HG02763 (cell line): ENCODE measurements around the gene NDOR1.

Experiments
- ATAC-seq: cut with Tn5 transposase; IDR thresholded peaks from one replicate; pipeline ENCODE4 v1.9.1; 2021; ENCODE audit warnings: mild to moderate bottlenecking, moderate library complexity; ENCODE audit not compliant: unreplicated experiment

NDOR1 gene

DNA sequence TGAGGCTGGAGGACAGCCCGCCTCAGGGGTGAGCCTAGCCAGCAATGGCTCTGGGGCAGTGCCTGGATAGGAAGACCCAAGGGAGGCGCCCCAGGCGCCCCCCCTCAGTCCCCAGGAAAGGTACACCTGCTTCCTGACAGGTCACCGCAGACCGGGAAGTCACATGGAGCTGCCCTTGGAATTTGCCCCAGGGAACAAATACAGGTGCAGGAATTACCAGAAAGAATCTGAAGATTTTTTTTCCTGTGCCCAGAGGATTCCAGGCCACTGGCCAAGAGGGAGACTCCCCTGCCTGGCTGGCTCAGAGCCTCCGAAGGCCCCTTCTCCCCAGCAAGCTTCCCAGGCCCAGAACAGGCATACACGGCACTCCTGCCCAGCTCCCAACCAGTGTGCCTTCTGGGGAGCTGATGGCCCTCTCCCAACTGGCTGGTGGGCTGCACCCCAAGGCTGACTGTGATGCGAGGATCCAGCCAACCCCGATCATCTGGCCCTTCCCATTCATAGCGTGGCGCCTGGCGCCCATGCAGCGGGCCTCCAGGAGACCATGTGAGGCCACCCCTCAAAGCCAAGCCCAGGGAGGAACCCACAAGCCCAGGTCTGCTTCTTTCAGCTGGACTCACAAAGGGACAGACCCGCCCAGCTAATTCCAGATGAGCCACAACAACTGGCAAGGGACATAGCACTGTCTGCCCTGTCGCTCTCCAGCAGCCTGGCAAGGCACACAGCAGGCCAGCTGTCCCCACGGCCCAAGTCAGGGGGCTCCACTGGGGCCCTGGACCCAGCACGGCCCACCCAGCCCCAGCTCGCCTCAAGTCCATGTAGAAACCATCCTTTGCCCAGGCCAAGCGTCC is 7.2 kb upstream of the NDOR1 start:
- ATAC-seq: no peak

DNA sequence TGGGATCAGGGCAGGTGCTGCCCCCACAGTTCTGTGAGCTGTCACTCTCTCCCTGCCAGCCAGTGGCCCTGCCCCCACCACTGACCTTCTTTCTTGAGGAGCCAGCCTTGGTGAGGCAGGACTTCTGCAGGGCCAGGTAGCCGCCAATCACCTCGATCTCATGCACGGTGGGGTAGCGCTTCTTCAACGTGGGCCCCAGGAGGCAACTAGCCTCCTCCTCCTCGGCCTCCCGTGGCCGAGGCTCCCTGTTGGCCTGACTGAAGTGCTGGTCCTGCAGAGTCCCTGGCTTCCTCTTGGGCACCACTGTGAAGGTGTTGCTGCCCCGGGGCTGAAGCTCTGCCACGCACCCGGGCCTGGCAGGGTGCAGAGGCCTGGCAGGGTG is 6.6 kb upstream of the NDOR1 start:
- ATAC-seq: no peak

DNA sequence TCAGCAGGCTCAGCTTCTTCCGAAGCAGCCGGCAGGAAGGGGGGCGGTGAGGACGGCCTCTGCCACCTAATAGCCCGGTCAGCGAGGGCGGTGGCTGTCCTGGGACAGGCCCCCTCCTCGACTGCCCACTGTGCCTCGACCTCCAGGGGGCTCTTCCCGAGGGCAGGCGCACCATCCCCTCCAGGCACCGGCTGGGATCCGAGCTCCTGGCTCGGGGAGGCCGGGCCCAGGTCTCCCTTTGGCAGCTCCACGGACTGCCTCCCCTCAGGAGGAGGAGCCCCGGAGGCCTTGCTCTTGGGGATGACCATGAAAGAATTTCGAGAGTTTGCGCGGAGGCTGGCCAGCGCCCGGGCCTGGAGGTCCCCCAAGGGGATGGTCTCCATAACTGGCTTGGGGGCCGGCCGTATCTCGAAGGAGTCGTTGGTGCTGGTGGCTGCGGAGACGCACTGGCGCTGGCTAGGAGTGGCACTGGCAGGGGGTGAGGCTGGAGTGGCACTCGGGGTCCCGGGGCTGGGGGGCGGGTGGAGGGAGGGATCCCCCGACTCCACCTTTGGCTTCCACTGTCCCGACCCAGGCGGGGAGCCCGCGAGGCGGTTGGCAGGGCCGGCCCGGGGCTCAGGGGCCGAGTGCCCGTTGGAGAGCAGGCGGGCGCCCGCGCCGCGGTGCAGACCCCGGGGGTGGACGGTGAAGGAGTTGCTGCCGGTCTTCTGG is 5.9 kb upstream of the NDOR1 start:
- ATAC-seq: no peak

DNA sequence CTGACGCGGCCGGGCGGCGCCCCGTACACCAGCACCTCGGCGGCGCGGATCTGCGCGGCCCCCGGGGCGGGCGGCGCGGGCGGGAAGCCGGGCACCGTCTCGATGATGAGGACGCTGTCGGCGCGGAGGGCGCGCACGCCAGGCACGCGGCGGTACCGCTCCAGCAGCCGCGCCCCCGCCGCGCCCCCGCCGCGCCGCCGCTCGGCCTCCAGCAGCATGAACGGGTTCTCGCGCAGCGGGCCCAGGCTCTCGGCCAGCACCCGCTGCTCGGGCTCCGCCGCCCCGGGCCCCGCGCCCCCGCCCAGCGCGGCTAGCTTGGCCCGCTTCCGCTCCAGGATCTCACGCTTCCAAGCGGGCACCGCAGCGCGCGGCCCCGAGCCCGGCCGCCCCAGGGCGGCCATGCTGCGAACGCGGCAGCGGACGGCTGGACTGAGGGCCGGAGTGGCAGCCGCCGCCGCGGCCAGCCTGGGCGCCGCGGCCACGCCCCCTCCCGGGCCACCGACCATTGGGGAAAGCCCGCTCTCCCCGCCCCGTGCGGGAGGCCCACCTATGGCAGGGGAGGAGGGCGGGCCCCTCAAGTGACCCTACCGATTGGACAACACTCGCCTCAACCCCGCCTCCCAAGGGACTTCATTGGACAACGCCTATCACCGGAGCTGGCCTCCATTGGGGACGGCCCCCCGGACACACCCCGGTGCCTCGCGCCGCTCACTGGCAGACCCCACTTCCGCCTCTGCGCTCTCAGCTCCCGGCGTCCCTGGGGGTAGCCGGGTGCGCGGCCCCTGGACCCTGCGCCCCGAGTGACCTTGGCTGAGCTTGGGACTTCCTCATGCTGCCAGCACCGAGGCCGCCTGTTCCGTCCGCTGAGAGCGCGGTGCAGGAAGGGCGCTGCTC is 4.9 kb upstream of the NDOR1 start, which contains the start of gene TPRN:
Gene TPRN, minus strand, starts transcription at position 431 of the 894 bp plus-strand sequence. Its CDS starts 30 bp downstream, at position 401.
- peak; percentile 86 for ATAC-seq

DNA sequence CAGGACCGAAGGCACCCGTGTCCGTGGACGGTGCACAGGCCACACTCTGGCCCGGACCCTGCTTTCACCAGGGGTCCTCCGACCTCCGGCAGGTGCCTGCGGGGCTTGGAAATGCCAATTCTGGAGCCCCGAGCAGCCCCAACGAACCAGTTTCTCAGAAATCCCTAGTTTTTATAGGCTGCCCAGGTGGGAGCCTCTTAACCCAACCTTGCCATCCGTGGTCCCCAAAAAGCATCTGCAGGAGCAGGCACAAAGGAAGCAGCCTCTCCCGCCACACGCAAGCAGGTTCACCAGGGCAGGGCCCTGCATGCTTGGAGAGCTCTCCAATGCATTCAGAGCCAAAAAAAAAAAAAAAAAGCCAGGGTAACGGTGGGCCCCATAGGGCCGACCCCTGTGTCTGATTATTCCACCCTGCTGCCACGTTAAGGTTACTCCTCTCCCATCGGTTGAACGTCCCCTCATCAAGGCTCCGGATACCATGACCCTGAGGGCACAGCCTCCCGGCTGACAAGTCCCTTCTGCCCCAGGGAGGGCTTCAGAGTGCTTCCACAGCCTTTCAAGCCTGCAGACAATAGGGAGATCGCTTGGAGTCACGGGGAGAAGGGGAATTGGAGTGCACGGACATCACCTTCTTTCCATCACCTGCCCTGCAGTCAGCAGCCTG is 4.2 kb upstream of the NDOR1 start:
- no peak for ATAC-seq

DNA sequence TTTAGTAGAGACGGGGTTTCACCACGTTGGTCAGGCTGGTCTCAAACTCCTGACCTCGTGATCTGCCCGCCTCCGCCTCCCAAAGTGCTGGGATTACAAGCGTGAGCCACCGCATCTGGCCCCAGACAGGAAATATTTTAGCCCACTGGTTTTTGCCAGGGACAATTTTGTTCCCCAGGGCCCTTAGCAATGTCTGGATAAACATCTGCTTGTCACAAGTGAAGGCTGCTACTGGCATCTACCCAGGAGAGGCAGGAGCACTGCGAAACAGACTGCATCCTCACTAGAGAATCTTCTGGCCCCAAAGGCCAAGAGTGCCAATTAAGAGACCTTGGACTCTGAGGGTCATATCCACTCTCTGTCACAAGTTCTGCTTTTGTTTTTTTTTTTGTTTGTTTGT is 2.5 kb upstream of the NDOR1 start:
- ATAC-seq: no peak

DNA sequence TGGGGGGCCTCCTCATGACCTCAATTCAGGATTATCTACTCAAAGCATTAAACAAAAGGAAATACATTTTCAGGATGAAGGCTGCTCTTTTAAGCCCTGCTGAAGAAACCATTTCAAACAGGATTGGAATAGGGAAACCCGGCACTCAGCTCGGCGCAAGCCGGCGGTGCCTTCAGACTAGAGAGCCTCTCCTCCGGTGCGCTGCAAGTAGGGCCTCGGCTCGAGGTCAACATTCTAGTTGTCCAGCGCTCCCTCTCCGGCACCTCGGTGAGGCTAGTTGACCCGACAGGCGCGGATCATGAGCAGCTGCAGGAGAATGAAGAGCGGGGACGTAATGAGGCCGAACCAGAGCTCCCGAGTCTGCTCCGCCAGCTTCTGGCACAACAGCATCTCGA is 772 bp upstream of the NDOR1 start:
- no peak for ATAC-seq

DNA sequence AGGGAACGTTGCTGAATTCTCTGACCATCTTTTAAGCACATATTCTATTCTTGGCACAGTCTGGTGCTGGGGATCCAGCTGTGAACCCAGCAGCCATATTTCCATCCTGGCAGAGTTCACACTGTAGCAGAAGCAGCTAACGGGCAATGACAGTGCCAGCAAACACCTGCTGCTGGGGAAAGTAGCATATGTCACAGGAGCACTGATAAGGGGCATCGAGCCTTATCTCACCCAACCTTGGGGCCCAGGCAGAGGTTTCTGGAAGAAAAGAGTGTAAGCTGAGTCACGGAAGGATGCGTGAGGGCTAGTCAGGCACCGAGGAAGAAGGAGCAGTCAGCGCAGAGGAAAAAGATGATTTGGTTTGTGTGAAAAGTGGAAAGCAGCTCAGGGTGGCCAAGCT is 1.1 kb downstream of the NDOR1 start:
- no peak for ATAC-seq

DNA sequence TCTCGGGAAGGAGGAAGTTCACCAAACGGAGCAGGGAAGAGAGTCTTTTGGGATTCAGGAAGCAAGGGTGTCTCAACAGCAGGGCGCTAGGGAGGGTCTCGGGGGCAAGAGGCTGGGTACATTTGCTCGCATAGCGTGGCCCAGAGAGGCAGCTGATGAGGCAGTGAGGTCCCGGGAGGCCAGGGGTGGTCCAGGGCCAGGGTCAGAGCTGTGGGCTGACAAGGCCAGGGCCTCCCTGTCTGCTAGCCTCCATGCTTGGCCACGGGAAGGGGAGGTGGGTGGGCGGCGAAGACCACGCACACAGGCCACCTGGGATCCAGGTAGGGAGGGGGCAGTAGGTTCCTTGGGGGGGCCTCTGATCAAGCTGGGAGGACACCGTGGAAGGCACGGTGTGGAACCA is 6.0 kb downstream of the NDOR1 start:
- no peak for ATAC-seq

DNA sequence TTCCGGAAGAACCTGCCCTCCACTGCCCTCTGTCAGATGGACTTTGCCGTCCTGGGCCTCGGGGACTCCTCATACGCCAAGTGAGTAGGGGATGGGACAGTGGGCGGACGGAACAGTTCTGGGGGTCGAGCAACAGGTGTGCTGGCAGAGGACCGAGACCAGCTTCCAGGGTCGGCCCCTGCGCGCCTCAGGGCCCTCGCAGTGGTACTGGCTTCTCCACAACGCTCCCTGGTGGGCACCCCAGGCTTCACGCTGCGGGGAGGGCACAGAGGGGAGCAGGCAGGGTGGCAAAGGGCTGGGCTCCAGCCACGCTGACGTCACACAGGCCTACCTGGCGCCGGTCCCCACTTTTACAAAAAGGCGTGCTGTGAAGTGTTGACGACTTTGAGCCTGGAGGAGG is 7.0 kb downstream of the NDOR1 start:
- ATAC-seq: no peak

DNA sequence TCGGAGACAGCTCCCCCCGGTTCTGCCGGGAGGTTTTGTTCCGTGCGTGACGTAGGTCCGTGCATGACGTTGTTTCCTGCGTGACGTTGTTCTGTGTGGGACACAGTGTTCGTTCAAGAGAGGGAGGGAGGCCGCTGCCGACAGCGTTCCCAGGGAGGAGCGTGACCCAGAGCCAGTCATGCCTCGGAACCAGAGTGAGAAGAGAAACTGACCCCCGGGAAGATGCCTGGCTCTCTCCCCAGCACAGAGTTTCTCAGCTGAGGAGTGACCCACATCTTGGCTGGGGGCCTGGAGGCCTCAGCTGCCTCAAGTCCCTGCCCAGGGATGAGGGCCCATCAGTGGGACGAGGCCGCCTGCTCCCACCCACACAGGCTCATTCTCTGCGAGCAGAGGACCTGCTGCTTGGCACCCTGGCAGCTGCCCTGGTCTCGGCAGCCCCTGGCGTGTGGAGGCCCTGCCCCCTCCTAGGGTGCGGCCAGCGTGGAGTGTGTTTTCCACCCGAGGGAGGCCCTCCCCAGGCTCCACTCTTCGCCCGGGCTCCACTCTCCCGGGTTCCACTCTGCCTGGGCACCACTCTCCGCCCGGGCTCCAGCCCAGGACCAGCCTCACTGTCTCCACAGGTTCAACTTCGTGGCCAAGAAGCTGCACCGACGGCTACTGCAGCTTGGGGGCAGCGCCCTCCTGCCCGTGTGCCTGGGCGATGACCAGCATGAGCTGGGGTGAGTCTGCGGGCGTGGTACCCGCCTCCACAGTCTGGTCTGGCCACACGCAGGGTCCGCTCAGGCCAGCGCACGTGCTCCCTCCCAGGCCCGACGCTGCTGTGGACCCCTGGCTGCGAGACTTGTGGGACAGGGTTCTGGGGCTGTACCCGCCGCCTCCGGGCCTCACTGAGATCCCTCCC is 7.9 kb downstream of the NDOR1 start:
- no peak for ATAC-seq

DNA sequence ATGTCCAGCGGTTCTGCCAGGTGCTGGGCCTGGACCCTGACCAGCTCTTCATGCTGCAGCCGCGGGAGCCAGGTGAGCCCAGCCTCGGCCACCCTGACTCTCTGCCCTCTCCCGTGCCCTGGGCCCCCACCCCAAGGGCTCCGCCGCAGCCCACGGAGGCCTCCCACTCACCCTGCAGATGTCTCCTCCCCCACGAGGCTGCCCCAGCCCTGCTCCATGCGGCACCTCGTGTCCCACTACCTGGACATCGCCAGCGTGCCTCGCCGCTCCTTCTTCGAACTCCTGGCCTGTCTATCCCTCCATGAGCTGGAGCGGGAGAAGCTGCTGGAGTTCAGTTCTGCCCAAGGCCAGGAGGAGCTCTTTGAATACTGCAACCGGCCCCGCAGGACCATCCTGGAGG is 9.1 kb downstream of the NDOR1 start:
- no peak for ATAC-seq

DNA sequence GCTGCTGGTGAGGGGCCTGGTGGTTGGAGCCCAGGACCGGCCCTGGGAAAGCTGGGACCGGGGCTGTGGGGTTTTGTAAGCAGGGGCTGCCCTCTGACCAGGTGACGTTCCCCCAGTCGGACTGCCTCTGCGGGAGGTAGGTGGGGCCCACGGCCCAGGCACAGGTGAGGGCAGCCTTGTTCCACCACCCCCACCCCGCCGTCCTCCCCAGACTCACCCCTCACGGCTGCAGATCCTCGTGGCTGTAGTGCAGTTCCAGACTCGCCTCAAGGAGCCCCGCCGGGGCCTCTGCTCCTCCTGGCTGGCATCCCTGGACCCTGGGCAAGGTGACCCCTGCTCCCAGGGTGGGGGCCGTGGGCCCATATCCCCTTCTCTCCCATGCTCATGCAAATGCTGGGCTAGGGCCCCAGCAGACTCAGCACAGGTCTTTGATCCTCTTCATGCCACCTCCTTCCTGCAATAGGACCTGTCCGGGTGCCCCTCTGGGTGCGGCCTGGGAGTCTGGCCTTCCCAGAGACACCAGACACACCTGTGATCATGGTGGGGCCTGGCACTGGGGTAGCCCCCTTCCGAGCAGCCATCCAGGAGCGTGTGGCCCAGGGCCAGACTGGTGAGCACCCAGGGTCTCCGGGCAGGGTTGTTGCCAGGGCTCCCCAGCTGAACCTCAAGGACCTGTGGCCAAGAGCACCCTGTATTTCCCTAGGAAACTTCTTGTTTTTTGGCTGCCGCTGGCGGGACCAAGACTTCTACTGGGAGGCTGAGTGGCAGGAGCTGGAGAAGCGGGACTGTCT is 9.9 kb downstream of the NDOR1 start:
- ATAC-seq: no peak

DNA sequence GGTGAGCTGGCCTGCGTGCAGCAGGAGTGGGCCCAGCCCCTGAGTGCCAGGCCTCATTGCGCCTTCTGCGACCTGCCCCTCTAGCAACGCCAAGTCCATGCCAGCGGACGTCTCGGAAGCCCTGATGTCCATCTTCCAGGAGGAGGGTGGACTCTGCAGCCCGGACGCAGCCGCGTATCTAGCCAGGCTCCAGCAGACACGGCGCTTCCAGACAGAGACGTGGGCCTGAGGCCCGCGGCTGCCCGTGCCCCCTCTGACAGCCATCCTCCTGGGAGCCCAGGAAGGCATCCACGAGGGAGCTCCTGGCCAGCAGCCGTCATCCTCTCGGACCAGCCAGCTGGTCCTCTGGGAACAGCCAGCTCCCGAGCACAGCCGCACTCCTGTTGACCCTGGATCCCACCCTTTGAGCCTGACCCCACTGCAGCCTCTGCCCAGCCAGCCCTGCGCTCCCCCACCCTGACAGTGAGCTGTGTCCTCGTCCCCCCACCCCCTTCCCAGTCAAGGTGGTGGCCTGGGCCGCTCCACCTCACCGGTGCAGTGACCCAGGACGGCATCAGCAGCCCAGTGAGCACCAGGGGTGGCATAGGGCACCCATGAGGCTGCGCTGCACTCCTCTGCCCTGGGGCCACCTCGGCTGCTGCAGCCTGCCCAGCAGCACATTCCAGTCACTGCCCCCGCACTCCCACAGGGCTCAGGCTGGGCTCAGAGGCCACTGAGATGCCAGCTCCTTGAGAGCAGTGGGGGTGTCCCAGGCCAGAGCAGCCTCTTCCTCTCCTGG is 10.9 kb downstream of the NDOR1 start:
- ATAC-seq: no peak

DNA sequence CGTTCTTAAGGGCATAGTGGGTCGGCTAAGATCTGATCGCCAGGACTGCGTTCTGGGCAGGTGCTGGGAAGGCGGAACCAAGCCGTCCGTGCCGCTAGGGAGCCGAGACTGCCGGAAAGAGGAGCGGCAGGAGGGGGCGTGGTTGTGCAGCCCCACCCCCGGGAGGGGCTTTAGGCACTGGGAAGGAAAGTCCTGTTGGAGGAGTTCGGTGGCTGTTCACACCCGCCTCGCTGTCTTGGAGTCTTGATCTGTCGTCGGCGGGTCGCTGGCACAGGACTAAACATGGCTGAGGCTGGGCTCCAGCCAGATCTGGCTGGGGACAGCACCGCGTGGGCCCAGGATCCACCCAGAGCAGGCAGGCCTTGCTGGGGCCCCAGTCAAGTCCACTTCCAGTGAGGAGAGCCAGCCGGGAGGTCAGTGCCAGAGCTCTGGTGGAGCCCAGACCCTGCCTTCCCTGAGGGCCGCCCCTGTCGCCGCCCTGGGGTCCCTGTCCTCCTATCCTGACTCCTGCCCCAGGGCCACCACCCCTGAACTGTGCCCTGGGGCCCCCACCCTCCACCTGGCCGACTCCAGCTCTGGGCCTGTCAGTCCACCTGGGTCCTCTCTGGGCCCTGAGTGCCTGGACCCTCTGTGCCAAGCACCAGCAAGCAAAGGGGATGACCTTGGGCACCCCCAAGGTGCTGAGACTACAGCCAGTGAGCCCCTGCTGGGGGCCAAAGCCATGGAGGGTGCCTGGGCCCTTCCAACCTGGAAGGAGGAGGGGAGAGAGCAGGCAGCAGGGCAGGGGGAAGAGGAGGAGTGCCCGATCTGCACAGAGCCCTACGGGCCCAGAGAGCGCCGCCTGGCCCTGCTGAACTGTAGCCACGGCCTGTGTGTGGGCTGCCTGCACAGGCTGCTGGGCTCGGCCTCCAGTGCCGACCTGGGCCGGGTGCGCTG is 12.0 kb downstream of the NDOR1 start:
- no peak for ATAC-seq

DNA sequence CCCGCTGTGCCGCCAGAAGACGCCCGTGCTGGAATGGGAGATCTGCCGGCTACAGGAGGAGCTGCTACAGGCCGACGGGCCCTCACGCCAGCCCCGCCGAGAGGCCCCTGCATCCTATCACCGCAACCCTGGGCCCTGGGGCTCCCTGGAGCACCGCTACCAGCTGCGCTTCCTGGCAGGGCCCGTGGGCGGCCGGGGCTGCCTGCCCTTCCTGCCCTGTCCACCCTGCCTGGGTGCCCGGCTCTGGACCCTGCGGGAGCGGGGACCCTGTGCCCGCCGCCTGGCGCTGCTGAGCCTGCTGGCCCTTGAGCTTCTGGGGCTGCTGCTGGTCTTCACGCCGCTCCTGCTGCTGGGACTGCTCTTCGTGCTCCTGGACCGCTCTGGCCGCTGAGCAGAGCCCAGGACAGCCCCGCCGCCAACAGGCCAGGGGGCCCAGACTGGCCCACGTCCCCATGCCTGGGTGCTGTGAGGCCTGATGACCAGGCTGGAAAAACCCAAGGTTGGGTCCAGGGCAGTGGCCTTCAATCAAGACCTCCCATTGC is 12.8 kb downstream of the NDOR1 start:
- no peak for ATAC-seq

DNA sequence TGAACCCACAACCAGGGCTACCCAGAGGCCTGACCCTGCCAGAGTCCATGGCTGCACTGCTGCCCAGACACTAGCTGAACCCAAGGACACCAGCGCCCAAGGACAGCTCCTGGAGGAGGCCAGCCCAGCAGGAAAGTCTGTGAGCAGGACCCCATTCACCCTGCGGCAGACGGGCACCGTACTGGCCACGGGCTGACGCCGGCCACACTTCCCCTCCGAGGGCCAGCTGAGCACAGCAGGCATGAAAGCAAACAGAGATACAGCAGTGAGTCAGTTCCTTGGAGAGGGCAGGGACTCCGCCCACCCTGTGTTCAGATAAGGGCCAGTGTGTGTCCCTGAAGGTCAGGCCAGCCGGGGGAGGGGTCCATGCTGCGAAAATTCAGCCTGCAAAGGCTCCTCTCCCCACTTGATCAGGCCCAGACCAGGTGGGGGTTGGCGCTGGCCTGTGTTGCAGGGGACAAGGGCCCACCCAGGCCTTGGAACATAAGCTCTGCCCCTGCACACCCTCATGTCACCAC is 13.3 kb downstream of the NDOR1 start:
- no peak for ATAC-seq
